NCI-H146 treated with DMSO at 0.1 percent for 48 hours (cell line): ENCODE results near the gene FNIP2.
"Not testable (repeated sequence)": the region's sequence is repeated elsewhere in the genome, so short reads cannot be mapped to it uniquely, and the experiment has no call there.

Experiments
- DNase-seq: peaks from one replicate; lab custom pipeline; 2025; ENCODE audit not compliant: unreplicated experiment; lab: John Stamatoyannopoulos, UW

The FNIP2 gene

DNA sequence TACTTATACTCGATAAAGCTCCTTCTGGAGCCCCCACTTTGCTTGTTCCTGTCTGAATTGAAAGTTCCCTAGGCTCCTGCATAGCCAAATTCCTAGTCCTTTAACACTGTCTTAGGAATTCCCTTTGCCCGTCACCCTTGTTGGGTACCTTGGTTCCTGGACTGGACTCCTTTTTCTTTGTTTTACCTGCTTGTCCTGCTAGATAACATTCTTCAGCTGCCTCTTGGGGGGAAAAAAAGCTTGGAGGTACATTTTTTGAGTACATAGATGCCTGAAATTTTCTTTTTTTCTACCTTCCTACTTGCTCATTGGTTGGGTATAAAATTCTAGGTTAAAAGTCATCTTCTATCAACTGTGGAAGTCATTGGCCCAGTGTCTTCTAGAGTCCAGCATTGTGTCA is 179.2 kb downstream of the FNIP2 start:
- DNase-seq: no peak

- DNase-seq: no peak
These were observed 180.3 kb downstream of the FNIP2 start for GRCh38 chr4:158949099-158949498.

DNA sequence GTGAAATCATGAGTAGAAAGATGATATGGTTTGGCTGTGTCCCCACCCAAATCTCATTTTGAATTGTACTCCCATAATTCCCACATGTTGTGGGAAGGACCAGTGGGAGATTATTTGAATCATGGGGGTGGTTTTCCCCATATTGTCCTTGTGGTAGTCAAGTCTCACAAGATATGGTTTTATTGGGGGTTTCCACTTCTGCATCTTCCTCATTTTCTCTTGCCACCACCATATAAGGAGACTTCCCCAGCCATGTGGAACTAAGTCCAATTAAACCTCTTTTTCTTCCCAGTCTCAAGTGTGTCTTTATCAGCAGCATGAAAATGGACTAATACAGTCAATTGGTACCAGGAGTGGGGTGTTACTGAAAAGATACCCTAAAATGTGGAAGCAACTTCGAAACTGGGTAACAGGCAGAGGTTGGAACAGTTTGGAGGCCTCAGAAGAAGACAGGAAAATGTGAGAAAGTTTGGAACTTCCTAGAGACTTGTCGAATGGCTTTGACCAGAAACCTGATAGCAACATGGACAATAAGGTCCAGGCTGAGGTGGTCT is 183.5 kb downstream of the FNIP2 start:
- not testable (repeated sequence) for DNase-seq

- DNase-seq: not testable (repeated sequence)
These were observed 187.5 kb downstream of the FNIP2 start for GRCh38 chr4:158956345-158956744.

DNA sequence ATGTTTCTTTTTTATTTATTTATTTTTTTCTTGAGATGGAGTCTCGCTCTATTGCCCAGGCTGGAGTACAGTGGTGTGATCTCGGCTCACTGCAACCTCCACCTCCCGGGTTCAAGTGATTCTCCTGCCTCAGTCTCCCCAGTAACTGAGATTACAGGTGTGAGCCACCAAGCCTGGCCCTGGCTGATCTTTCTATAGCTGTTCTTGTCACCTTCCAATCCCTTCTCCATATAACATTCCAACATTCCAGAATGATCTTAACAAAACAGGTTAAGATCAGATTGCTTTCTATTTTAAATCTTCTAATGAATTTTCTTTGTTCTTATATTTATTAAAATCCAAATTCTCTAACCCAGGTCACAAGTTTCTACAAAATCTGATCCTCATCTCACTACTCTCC is 188.1 kb downstream of the FNIP2 start:
- DNase-seq: not testable (repeated sequence)
